ENCODE results near the gene BBS12.

Gene BBS12

DNA sequence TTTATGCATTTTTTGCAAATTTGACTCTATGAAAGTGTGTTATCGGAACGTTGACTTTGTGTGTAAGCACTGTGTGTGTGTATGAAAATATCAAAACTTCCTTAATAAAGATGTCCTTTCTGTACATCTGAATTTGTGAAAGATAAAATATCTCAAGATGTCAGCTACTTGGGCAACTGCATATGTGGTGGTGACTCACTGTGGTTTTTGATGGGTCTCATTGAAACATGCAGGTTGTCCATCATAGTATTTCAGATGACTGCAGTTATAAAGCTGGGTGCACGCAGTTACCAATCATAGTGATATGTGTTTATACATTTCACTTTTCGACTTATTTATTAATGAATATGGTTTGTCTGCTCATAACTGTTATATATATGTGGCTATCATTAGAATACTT, 19.7 kb upstream of the BBS12 start:
- Histone ChIP-seq H3K9me3 (ENCODE audit: insufficient read depth, low read length) (no peaks in the 10 kb centered on the region), H3K36me3 (ENCODE audit: insufficient read depth, insufficient read length, low read length) (no peaks in the 10 kb centered on the region), H3K9ac (ENCODE audit: insufficient read length, low read depth) (no peak overlapping the region), H3K4me3 (ENCODE audit: insufficient read length, low read depth) (no peak overlapping the region), H3K27me3 (ENCODE audit: insufficient read depth, insufficient read length) (no peaks in the 10 kb centered on the region), H3K4me1 (ENCODE audit: insufficient read depth, insufficient read length) (no peaks in the 10 kb centered on the region)
- no peak for DNase-seq (ENCODE audit: low read depth, low spot score)
- TF ChIP-seq SUZ12 (IDR thresholded peaks at IDR 0.05; ENCODE audit: extremely low read depth, insufficient read depth, insufficient read length) (no peak), ZNF274 (IDR thresholded peaks at IDR 0.05; ENCODE audit: low read depth, low read length) (no peak), YY1 (IDR thresholded peaks at IDR 0.05; ENCODE audit: insufficient read depth, insufficient read length) (no peak)

DNA sequence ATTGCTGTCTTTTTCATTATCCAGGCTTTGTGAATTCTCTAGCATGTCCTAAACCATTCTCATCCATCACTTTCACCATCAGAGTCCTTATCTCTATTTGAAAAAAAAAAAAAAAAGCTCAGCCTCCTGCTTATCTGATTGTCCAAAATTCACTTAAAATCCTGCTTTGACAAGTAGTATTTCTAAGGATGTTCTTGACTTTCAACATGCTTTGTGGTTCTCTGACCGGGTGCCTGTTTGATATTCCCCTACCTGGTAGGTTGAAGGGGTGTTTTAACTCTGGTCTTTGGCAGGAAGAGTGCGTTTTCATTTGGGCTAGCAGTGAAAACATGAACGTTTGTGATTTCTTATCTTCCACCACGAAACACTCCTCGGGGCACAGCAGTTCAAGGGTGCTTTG, 17.3 kb upstream of the BBS12 start:
- no peak for DNase-seq (ENCODE audit: low read depth, low spot score)
- H3K9me3 ChIP-seq (ENCODE audit: insufficient read depth, low read length), result no peaks in the 10 kb centered on the region
- H3K9ac ChIP-seq (ENCODE audit: insufficient read length, low read depth), result no peak overlapping the region
- H3K36me3 ChIP-seq (ENCODE audit: insufficient read depth, insufficient read length, low read length), result no peaks in the 10 kb centered on the region
- no peak overlapping the region for H3K4me3 ChIP-seq (ENCODE audit: insufficient read length, low read depth)
- TF ChIP-seq ZNF274 (IDR thresholded peaks at IDR 0.05; ENCODE audit: low read depth, low read length) (no peak), SUZ12 (IDR thresholded peaks at IDR 0.05; ENCODE audit: extremely low read depth, insufficient read depth, insufficient read length) (no peak), YY1 (IDR thresholded peaks at IDR 0.05; ENCODE audit: insufficient read depth, insufficient read length) (no peak)
- H3K27me3 ChIP-seq (ENCODE audit: insufficient read depth, insufficient read length), result no peaks in the 10 kb centered on the region
- H3K4me1 ChIP-seq (ENCODE audit: insufficient read depth, insufficient read length), result no peaks in the 10 kb centered on the region

DNA sequence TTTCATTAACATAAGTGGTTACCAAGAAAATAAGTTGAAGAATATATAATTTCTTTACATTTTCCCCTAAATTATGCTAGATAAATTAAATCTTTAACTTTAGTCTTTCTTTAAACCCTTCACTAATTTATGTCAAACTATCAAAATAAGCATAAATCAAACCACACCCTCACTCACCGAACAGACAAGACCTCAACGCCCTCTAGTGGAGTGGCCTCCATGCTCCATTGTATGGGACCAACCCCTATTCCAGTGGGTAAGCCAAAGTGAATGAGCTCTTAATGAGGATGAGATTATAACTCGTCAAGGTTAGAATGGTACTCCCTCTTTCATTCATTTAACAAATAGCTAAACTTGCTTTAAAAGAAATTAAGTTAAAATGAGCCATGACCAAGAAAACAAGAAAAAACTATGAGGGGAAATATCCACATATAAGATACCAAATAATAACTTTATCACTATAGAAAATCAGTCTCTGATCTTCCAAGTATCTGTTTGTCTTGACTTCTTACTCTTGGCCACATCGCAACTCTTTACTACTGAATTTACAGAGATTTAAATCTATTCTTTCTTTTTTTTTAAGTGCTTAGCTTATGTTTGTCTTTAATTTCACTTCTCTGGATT, 15.6 kb upstream of the BBS12 start:
- no peak for TF ChIP-seq SUZ12 (IDR thresholded peaks at IDR 0.05; ENCODE audit: extremely low read depth, insufficient read depth, insufficient read length)
- no peak for TF ChIP-seq ZNF274 (IDR thresholded peaks at IDR 0.05; ENCODE audit: low read depth, low read length)
- TF ChIP-seq YY1 (IDR thresholded peaks at IDR 0.05; ENCODE audit: insufficient read depth, insufficient read length), result no peak
- Histone ChIP-seq H3K9ac (ENCODE audit: insufficient read length, low read depth) (no peak overlapping the region), H3K4me1 (ENCODE audit: insufficient read depth, insufficient read length) (no peaks in the 10 kb centered on the region), H3K4me3 (ENCODE audit: insufficient read length, low read depth) (no peak overlapping the region), H3K27me3 (ENCODE audit: insufficient read depth, insufficient read length) (no peaks in the 10 kb centered on the region), H3K36me3 (ENCODE audit: insufficient read depth, insufficient read length, low read length) (no peaks in the 10 kb centered on the region), H3K9me3 (ENCODE audit: insufficient read depth, low read length) (no peaks in the 10 kb centered on the region)
- no peak for DNase-seq (ENCODE audit: low read depth, low spot score)

DNA sequence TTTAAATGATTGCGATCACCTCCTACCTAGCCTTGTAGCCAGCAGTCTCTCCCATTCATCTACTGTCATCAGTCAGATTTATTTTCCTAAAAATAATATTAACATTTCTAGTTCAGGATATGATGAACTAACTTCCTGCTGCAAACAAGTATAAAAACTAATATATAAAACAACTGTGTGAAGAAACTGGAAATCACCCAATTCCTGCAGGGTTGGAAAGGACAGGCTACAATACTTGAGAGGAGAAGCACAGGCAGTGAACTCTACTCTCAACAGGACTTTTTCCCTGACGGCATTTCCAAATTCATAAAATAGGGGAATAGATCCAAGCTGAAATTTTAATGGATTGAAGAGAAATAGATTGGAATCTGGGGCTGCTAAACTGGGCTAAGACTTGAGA, 14.2 kb upstream of the BBS12 start:
- H3K4me1 ChIP-seq (ENCODE audit: insufficient read depth, insufficient read length), result no peaks in the 10 kb centered on the region
- no peaks in the 10 kb centered on the region for H3K27me3 ChIP-seq (ENCODE audit: insufficient read depth, insufficient read length)
- H3K4me3 ChIP-seq (ENCODE audit: insufficient read length, low read depth), result no peak overlapping the region
- H3K9ac ChIP-seq (ENCODE audit: insufficient read length, low read depth), result no peak overlapping the region
- H3K36me3 ChIP-seq (ENCODE audit: insufficient read depth, insufficient read length, low read length), result no peaks in the 10 kb centered on the region
- H3K9me3 ChIP-seq (ENCODE audit: insufficient read depth, low read length), result no peaks in the 10 kb centered on the region
- DNase-seq (ENCODE audit: low read depth, low spot score), result no peak
- TF ChIP-seq ZNF274 (IDR thresholded peaks at IDR 0.05; ENCODE audit: low read depth, low read length) (no peak), SUZ12 (IDR thresholded peaks at IDR 0.05; ENCODE audit: extremely low read depth, insufficient read depth, insufficient read length) (no peak), YY1 (IDR thresholded peaks at IDR 0.05; ENCODE audit: insufficient read depth, insufficient read length) (no peak)

DNA sequence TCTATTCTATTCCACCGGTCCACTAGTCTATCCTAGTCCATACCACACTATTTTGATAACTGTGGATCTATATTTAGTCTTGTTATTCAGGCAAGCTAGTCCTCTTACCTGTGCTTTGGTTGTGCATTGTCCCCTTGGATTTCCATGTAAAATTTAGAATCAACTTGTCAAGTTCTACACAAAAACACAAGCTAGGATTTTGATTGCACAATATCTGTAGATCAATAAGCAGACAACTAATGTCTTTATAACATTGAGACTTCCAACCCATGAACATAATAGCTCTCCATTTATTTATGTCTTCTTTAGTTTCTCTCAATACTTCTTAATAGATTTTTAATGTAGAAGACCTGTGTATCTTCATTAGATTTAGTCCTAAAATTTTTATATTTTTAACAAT, 10.2 kb upstream of the BBS12 start:
- no peak for DNase-seq (ENCODE audit: low read depth, low spot score)
- TF ChIP-seq ZNF274 (IDR thresholded peaks at IDR 0.05; ENCODE audit: low read depth, low read length) (no peak), YY1 (IDR thresholded peaks at IDR 0.05; ENCODE audit: insufficient read depth, insufficient read length) (no peak), SUZ12 (IDR thresholded peaks at IDR 0.05; ENCODE audit: extremely low read depth, insufficient read depth, insufficient read length) (no peak)
- Histone ChIP-seq H3K4me1 (ENCODE audit: insufficient read depth, insufficient read length) (no peaks in the 10 kb centered on the region), H3K9ac (ENCODE audit: insufficient read length, low read depth) (no peak overlapping the region), H3K4me3 (ENCODE audit: insufficient read length, low read depth) (no peak overlapping the region), H3K27me3 (ENCODE audit: insufficient read depth, insufficient read length) (no peaks in the 10 kb centered on the region), H3K36me3 (ENCODE audit: insufficient read depth, insufficient read length, low read length) (no peaks in the 10 kb centered on the region), H3K9me3 (ENCODE audit: insufficient read depth, low read length) (no peaks in the 10 kb centered on the region)

DNA sequence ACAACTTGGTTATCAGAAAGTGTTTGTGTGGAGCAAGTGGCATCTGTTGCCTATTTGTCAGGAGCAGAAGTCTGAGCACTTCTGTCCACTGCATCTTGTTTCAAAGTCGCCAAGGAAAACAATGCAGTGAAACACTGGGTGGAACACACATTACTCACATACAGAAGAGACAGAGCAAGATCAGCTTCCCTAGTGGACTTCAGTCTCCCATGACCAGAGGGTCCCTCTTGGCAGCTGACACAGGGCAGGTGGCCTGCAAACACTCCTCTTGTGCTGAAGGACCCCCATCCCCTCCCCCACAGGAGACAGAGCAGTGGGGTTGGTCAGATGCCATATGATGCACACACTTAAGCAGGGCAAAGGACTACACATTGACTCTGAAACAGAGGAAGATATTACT, 3.6 kb upstream of the BBS12 start:
- no peak overlapping the region for H3K4me3 ChIP-seq (ENCODE audit: insufficient read length, low read depth)
- no peaks in the 10 kb centered on the region for H3K9me3 ChIP-seq (ENCODE audit: insufficient read depth, low read length)
- no peak for TF ChIP-seq SUZ12 (IDR thresholded peaks at IDR 0.05; ENCODE audit: extremely low read depth, insufficient read depth, insufficient read length)
- no peak for TF ChIP-seq ZNF274 (IDR thresholded peaks at IDR 0.05; ENCODE audit: low read depth, low read length)
- no peak for TF ChIP-seq YY1 (IDR thresholded peaks at IDR 0.05; ENCODE audit: insufficient read depth, insufficient read length)
- no peak for DNase-seq (ENCODE audit: low read depth, low spot score)
- H3K4me1 ChIP-seq (ENCODE audit: insufficient read depth, insufficient read length), result no peaks in the 10 kb centered on the region
- H3K9ac ChIP-seq (ENCODE audit: insufficient read length, low read depth), result no peak overlapping the region
- H3K36me3 ChIP-seq (ENCODE audit: insufficient read depth, insufficient read length, low read length), result no peaks in the 10 kb centered on the region
- no peaks in the 10 kb centered on the region for H3K27me3 ChIP-seq (ENCODE audit: insufficient read depth, insufficient read length)

DNA sequence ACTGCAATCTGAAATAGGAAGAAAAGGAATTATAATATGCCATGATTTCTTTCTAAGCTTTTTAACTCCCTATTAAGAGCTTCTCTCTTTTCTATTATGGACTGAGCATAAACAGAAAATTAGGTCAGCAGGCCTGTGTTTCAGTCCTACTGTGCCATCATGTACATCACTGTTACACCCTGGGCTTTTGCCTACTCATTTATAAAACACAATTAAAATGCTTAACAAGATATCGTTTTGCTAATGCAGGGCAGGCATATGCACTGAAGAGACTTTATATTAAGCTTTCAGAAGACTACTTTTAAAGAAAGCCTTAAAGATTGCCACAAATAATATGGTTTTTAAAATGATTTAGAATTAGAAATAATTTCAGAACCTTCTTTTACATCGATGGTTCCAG, 828 bp upstream of the BBS12 start:
- H3K36me3 ChIP-seq (ENCODE audit: insufficient read depth, insufficient read length, low read length), result no peaks in the 10 kb centered on the region
- no peaks in the 10 kb centered on the region for H3K4me1 ChIP-seq (ENCODE audit: insufficient read depth, insufficient read length)
- H3K4me3 ChIP-seq (ENCODE audit: insufficient read length, low read depth), result no peak overlapping the region
- H3K9me3 ChIP-seq (ENCODE audit: insufficient read depth, low read length), result no peaks in the 10 kb centered on the region
- TF ChIP-seq YY1 (IDR thresholded peaks at IDR 0.05; ENCODE audit: insufficient read depth, insufficient read length) (no peak), ZNF274 (IDR thresholded peaks at IDR 0.05; ENCODE audit: low read depth, low read length) (no peak), SUZ12 (IDR thresholded peaks at IDR 0.05; ENCODE audit: extremely low read depth, insufficient read depth, insufficient read length) (no peak)
- DNase-seq (ENCODE audit: low read depth, low spot score), result no peak
- peak overlapping the region; percentile 26 for H3K9ac ChIP-seq (ENCODE audit: insufficient read length, low read depth)
- no peaks in the 10 kb centered on the region for H3K27me3 ChIP-seq (ENCODE audit: insufficient read depth, insufficient read length)

Measured in NT2/D1 (cell line).